Globus pallidus (tissue), 1 donor: ENCODE measurements around the gene NT5DC2.
"Not testable (repeated sequence)": the region's sequence is repeated elsewhere in the genome, so short reads cannot be mapped to it uniquely, and the experiment has no call there.

Experiments
- DNase-seq: peaks from one replicate; pipeline ENCODE4 v3.0.0-alpha.2; 2015; ENCODE audit warnings: low spot score

NT5DC2 gene

GRCh38 chr3:52537165-52537620, 3.5 kb upstream of the NT5DC2 start:
- DNase-seq, result no peak

- peak; percentile 97 for DNase-seq
Measured at GRCh38 chr3:52536369-52537164, 2.9 kb upstream of the NT5DC2 start, which contains the start of gene UQCC5. Gene UQCC5 (plus strand): TSS chr3:52536605. CDS start chr3:52536756, 151 bp downstream.

DNA sequence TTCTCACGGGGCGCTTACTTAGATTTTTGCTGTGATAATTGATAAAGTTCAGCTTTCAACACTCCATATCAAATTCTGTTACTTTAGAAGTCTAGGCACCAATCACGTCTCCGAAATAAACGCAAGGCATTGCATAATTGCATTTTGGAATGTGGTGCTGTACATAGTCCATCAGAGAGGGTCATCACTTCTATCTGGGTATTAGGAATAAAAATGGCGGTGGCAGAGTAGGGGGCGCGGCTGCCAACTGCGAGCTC, 2.4 kb upstream of the NT5DC2 start:
- DNase-seq, result no peak

GRCh38 chr3:52535411-52536111, 1.9 kb upstream of the NT5DC2 start:
- DNase-seq, result no peak

GRCh38 chr3:52534281-52535183, 875 bp upstream of the NT5DC2 start:
- DNase-seq, result no peak

GRCh38 chr3:52532838-52533622, 627 bp downstream of the NT5DC2 start:
- no peak for DNase-seq

- DNase-seq, result no peak
Measured at GRCh38 chr3:52532517-52532837, 1.2 kb downstream of the NT5DC2 start.

- no peak for DNase-seq
Measured at GRCh38 chr3:52531860-52532516, 1.7 kb downstream of the NT5DC2 start.

- no peak for DNase-seq
Measured at GRCh38 chr3:52530918-52531826, 2.5 kb downstream of the NT5DC2 start.

DNA sequence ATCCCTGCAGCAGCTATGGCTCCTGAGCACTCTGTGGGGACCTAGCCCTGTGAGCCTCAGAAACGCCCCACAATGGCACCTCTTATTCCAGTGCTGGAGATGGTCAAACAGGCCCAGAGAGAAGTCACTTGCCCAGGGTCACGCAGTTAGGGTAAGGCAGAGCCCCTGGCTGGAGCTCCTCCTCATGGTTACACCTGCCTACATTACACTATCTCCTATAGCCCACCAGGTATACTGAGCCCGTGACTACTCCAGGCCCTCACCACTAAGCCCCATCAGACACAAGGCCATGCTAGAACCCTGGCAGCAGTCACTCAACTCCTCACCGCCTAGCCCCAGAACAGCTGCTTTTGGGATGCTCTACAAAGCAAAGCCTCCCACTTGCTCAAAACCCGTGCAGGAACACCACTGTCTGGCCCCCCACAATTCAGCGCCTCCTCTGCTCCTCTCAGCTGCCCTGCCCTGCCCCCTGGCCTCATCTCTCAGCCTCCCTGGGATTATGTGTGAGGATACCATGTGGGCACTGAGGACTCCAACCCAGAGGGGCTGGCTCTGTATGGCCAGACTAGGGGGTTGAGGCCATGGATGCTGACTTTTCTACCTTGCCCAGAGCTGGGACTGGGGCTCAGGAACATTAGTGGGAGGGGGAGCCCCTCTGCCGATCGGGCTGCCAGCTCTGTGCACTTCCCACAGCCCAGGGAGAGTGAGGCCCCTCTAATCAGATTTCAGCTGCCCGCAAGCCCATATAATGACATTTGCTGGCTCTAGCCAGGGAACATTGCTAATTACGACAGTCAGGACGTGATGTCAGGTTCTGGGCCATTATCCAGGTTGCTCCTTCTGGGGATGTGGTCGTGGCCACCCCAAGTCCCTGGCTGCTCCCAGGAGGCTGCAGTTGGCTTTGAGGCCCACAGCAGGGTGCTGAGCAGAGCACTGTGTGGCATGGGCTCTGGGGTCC, 4.0 kb downstream of the NT5DC2 start:
- DNase-seq, result no peak

- DNase-seq, result no peak
Measured at GRCh38 chr3:52528586-52529375, 4.9 kb downstream of the NT5DC2 start.

DNA sequence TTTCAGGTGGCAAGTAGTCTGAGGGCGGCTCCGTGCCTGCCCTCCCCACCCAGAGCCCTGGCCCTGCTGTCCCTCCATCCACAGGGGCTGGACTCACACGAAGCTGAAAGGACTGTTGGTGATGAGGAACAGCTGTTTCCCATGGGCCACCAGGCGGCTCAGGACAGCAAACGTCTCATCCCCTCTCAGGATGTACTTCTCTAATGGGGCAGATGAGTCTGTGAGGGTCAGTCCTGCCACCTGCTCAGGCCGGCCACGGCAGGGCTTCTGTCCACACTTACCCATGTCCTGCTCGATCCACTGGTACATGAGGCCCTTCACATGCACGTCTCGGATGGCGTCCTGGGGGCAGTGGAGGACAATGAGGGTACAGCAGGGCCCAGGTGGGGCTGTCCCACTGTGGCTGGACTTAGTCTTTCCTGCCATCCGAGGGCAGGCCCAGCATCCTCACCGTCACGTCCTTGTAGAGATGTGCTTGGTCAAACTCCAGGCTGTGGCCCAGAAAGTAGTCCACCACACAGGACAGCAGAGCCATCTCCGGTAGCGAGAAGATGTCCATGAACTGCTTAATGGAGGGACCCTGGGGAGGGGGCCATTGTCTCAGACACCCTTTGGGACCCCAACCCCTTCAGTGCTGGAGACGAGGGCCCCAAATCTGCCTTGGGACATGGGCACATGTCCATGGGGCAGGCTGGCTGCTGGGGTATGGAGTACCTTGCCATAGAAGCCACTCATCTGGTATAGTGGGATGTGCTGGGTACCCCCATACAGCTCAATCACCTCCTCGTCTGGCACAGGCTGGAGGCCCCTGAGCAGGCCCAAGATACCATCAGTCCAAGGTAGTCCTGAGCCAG, 5.7 kb downstream of the NT5DC2 start:
- DNase-seq, result no peak

DNA sequence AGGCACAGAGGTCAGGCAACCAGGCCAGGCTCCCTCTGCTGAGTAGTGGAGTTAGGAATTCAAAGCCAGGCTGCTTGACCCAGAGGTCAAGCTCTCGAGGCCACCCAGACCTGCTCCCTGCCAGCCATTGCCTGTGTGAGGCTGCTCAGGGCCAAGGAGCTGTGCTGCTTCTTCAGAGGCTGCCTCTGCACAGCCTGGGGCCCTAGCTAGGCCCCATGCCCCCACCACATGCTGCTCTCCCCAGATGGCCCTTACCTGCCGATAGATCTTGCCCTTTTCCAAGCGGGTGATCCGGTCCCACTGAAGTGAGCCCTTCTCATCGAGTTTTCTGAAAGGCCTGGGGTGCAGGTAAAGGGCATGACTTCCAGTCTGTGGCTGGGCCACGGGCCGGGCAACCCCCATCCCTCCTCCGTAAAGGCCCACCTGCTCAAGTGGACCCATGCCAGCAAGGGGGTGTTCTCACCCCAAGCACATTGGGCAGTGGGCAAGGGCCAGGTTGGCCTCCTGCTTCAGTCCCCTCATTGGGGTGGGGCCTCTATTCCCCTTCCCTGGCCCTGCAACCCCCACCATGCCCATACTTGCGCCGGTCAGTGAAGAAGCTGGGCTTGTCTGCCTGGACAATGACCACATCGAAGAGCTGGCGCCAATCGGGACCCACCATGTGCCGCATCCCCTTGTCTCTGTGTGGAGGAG, 6.5 kb downstream of the NT5DC2 start:
- no peak for DNase-seq

DNA sequence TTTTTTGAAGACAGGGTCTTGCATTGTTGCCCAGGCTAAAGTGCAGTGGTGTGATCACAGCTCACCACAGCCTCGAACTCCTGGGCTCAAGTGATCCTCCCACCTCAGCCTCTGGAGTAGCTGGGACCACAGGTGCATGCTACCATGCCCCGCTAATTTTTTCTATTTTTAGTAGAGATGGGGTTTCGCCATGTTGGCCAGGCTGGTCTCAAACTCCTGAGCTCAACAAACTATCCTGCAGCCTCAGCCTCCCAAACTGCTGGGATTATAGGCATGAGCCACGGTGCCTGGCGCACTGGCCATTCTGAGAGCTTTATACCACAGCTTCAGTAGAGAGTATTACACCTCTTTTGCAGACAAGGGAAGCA, 7.0 kb downstream of the NT5DC2 start:
- not testable (repeated sequence) for DNase-seq

GRCh38 chr3:52525680-52526561, 7.7 kb downstream of the NT5DC2 start:
- DNase-seq, result no peak
